Prostate gland (tissue), 2 donors: ENCODE measurements around the gene RPL32.

Experiments
- POLR2A ChIP-seq: fragments of 450-650 bp; IDR thresholded peaks from one replicate; pipeline ENCODE4 v1.6.1; 2016; ENCODE audit warnings: antibody characterized with exemption, mild to moderate bottlenecking
- TF ChIP-seq, protein P1 (sequence below), 4 experiments: fragments of 200-600 bp in 2 of 4; fragments of 450-650 bp in 2 of 4; sonication (generic) in 2 of 4; IDR thresholded peaks; 1 replicate in 3 of 4; 2 replicates in 1 of 4; pipeline ENCODE4 v1.5.1; 2016 to 2019; ENCODE audit warnings: antibody characterized with exemption in 4 of 4, mild to moderate bottlenecking in 2 of 4, moderate library complexity in 2 of 4

DNA sequence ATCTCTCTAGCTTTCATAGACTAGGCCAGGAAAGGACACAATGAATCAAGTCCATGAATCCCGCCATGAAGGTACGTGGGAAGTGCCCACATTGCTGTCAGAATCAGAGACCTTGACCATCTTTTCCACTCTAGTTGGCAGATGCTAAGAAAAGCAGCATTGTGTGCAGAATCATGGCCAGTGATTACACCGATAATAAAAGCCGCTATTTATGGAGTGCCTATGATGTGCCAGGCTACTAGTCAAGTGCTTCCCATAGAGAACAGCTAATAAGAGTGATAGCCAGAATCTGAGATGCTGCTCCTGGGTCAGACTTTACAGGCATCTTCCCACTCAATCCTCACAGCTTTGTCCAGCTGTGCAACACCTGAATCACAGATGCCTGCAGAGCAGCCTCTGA is 13.2 kb upstream of the RPL32 start:
- no peak for TF ChIP-seq POLR2A
- TF ChIP-seq, protein P1, sequence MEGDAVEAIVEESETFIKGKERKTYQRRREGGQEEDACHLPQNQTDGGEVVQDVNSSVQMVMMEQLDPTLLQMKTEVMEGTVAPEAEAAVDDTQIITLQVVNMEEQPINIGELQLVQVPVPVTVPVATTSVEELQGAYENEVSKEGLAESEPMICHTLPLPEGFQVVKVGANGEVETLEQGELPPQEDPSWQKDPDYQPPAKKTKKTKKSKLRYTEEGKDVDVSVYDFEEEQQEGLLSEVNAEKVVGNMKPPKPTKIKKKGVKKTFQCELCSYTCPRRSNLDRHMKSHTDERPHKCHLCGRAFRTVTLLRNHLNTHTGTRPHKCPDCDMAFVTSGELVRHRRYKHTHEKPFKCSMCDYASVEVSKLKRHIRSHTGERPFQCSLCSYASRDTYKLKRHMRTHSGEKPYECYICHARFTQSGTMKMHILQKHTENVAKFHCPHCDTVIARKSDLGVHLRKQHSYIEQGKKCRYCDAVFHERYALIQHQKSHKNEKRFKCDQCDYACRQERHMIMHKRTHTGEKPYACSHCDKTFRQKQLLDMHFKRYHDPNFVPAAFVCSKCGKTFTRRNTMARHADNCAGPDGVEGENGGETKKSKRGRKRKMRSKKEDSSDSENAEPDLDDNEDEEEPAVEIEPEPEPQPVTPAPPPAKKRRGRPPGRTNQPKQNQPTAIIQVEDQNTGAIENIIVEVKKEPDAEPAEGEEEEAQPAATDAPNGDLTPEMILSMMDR (IDR thresholded peaks at IDR 0.05): no peak
